ENCODE measurements around the gene JUP. TPM values are rescaled to one million over a fixed set of nuclear protein-coding genes. Genes with fewer than 3 reads are reported as not detected.
A peak's percentile ranks its signal among the peaks of the same experiment; 100 is the strongest.

The JUP gene
- total RNA-seq, 2 donors from 2014 or later, result 234 to 256 TPM

- Histone ChIP-seq H3K9me3 (no peaks in the 10 kb centered on the region), H3K27ac (peak overlapping the region; percentile 97), H3K27me3 (no peaks in the 10 kb centered on the region), H3K4me1 (peaks cover 0 to 62% of the 10 kb centered on the region in 2 donors), H3K36me3 (peaks cover 48% of the 10 kb centered on the region), H3K4me3 (no peak overlapping the region)
- peak; percentile 79 for DNase-seq (ENCODE audit: low spot score)
- TF ChIP-seq CTCF (IDR thresholded peaks at IDR 0.05), result no peak
Observed at GRCh38 chr17:41773190-41773588, 13.3 kb downstream of the JUP start.

GRCh38 chr17:41772586-41773189 is 13.8 kb downstream of the JUP start:
- no peaks in the 10 kb centered on the region for H3K9me3 ChIP-seq
- DNase-seq (ENCODE audit: low spot score), result no peak
- H3K27ac ChIP-seq, result peak overlapping the region; percentile 97
- H3K27me3 ChIP-seq, result no peaks in the 10 kb centered on the region
- H3K4me3 ChIP-seq, result no peak overlapping the region
- H3K36me3 ChIP-seq, result peaks cover 53% of the 10 kb centered on the region
- peaks cover 0 to 57% of the 10 kb centered on the region in 2 donors for H3K4me1 ChIP-seq
- no peak for TF ChIP-seq CTCF (IDR thresholded peaks at IDR 0.05)

- DNase-seq (ENCODE audit: low spot score), result no peak
- no peaks in the 10 kb centered on the region for H3K9me3 ChIP-seq
- H3K27me3 ChIP-seq, result no peaks in the 10 kb centered on the region
- H3K36me3 ChIP-seq, result peaks cover 58% of the 10 kb centered on the region
- H3K4me1 ChIP-seq, result peaks cover 0 to 52% of the 10 kb centered on the region in 2 donors
- no peak overlapping the region for H3K4me3 ChIP-seq
- H3K27ac ChIP-seq, result peak overlapping the region; percentile 97
- TF ChIP-seq CTCF (IDR thresholded peaks at IDR 0.05), result no peak
Observed at GRCh38 chr17:41772218-41772585, 14.3 kb downstream of the JUP start.

GRCh38 chr17:41771389-41772206 is 14.9 kb downstream of the JUP start:
- peaks cover 0 to 46% of the 10 kb centered on the region in 2 donors for H3K4me1 ChIP-seq
- no peaks in the 10 kb centered on the region for H3K9me3 ChIP-seq
- peaks cover 63% of the 10 kb centered on the region for H3K36me3 ChIP-seq
- no peak for TF ChIP-seq CTCF (IDR thresholded peaks at IDR 0.05)
- no peak overlapping the region for H3K4me3 ChIP-seq
- H3K27ac ChIP-seq, result peak overlapping the region; percentile 97
- DNase-seq (ENCODE audit: low spot score), result no peak
- H3K27me3 ChIP-seq, result no peaks in the 10 kb centered on the region

- DNase-seq (ENCODE audit: low spot score), result no peak
- Histone ChIP-seq H3K4me1 (peaks cover 0 to 30% of the 10 kb centered on the region in 2 donors), H3K36me3 (peaks cover 79% of the 10 kb centered on the region), H3K4me3 (no peak overlapping the region), H3K27me3 (no peaks in the 10 kb centered on the region), H3K9me3 (no peaks in the 10 kb centered on the region), H3K27ac (no peak overlapping the region)
- TF ChIP-seq CTCF (IDR thresholded peaks at IDR 0.05), result no peak
Observed at GRCh38 chr17:41769985-41770384, 16.5 kb downstream of the JUP start.

Measured in right atrium auricular region (tissue), 2 donors.